SU-DHL-6 (cell line): Measurements from ENCODE around the gene TBC1D1.
A peak's percentile ranks its signal among the peaks of the same experiment; 100 is the strongest.

ENCODE experiments used
- H2AFZ ChIP-seq: fragments of 200-600 bp; sonication (generic); 2 replicates; pipeline ENCODE4 v1.6.1; 2014; ENCODE audit warnings: low read depth, mild to moderate bottlenecking, moderate library complexity, mixed read lengths, antibody characterized with exemption, low read length; ENCODE audit not compliant: severe bottlenecking
- H3F3A ChIP-seq: fragments of 200-600 bp; shearing (Covaris generic); 2 replicates; pipeline ENCODE4 v1.6.0; 2016; ENCODE audit warnings: antibody characterized with exemption, mild to moderate bottlenecking; ENCODE audit not compliant: insufficient read depth
- H3K27ac ChIP-seq: fragments of 200-600 bp; sonication (generic); 2 replicates; pipeline ENCODE4 v1.5.1; 2016; ENCODE audit warnings: low read depth, mild to moderate bottlenecking, low read length, moderate library complexity, mixed read lengths
- H3K27me3 ChIP-seq: fragments of 200-600 bp; sonication (generic), shearing (Covaris generic); 2 replicates; pipeline ENCODE4 v1.6.0; 2014; ENCODE audit warnings: mild to moderate bottlenecking, low read length
- H3K36me3 ChIP-seq: fragments of 200-600 bp; sonication (generic); 2 replicates; pipeline ENCODE4 v1.6.1; 2014; ENCODE audit warnings: mild to moderate bottlenecking, low read length, mixed read lengths
- H3K4me2 ChIP-seq: fragments of 300-600, 200-600 bp; shearing (Covaris generic), sonication (generic); 2 replicates; pipeline ENCODE4 v1.6.0; 2014; ENCODE audit warnings: low read length, low read depth, mild to moderate bottlenecking; ENCODE audit not compliant: poor library complexity, severe bottlenecking
- H3K4me3 ChIP-seq: fragments of 200-600 bp; sonication (generic); 2 replicates; pipeline ENCODE4 v1.5.1; 2014; ENCODE audit warnings: antibody characterized with exemption, low read length, mild to moderate bottlenecking, mixed read lengths; ENCODE audit not compliant: insufficient read depth, poor library complexity, severe bottlenecking
- H3K79me2 ChIP-seq: fragments of 200-600 bp; sonication (generic); 2 replicates; pipeline ENCODE4 v1.6.1; 2014; ENCODE audit warnings: mild to moderate bottlenecking, low read length, moderate library complexity; ENCODE audit not compliant: insufficient read depth
- H3K9ac ChIP-seq: fragments of 200-600 bp; sonication (generic); 2 replicates; pipeline ENCODE4 v1.7.0; 2014; ENCODE audit warnings: mild to moderate bottlenecking, low read length
- H3K9me2 ChIP-seq: fragments of 200-600 bp; sonication (generic); replicated peaks from 2 replicates; pipeline ENCODE4 v1.6.1; 2014; ENCODE audit warnings: low read length; ENCODE audit not compliant: insufficient read depth
- H3K9me3 ChIP-seq: fragments of 200-600 bp; sonication (generic); 2 replicates; pipeline ENCODE4 v1.6.1; 2014; ENCODE audit warnings: low read length, mixed read lengths; ENCODE audit not compliant: insufficient read depth
- H4K20me1 ChIP-seq: fragments of 200-600 bp; sonication (generic); 2 replicates; pipeline ENCODE4 v1.6.1; 2014; ENCODE audit warnings: low read depth, mild to moderate bottlenecking, antibody characterized with exemption, low read length, moderate library complexity, mixed read lengths
- EZH2phosphoT487 ChIP-seq: fragments of 200-600 bp; sonication (generic), shearing (Covaris generic); conservative IDR thresholded peaks from 2 replicates; pipeline ENCODE4 v1.6.1; 2018; ENCODE audit warnings: mild to moderate bottlenecking, antibody characterized with exemption, low read length, moderate library complexity, mixed read lengths
- TF ChIP-seq, protein P1 (sequence below): fragments of 200-600 bp; sonication (generic); IDR thresholded peaks from one replicate; pipeline ENCODE4 v1.5.1; 2017; ENCODE audit warnings: antibody characterized with exemption, mild to moderate bottlenecking, low read length, moderate library complexity; ENCODE audit not compliant: insufficient read depth, poor library complexity, severe bottlenecking

Gene TBC1D1

DNA sequence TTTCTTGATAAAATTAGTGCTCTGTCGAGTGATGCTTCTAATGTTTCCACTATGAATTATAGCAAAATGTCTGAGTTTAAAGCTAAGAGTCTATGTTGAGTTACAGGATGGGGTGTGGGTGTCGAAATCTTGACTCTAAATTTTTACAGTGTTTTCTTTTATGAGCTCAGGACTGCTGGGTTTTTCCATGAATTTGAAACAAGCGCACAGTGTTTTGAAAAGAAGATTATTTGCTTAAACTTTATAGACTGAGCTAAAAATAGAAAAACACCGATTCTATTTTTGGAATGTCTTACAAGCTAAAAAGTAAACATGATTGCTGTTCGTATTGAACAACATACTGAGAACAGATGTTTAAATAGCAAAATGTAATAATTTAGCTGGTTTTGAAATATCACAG, 76.9 kb downstream of the TBC1D1 start:
- Histone ChIP-seq H3K36me3 (no peaks in the 10 kb centered on the region), H3K9me2 (no peaks in the 10 kb centered on the region), H3K4me3 (no peak overlapping the region), H3K27me3 (no peaks in the 10 kb centered on the region), H2AFZ (no peak overlapping the region), H3K9me3 (no peaks in the 10 kb centered on the region), H3K9ac (no peak overlapping the region), H4K20me1 (no peaks in the 10 kb centered on the region), H3K27ac (no peak overlapping the region), H3K4me2 (no peak overlapping the region), H3K79me2 (no peaks in the 10 kb centered on the region), H3F3A (no peaks in the 10 kb centered on the region)
- TF ChIP-seq EZH2phosphoT487 = no peak
- TF ChIP-seq, protein P1, sequence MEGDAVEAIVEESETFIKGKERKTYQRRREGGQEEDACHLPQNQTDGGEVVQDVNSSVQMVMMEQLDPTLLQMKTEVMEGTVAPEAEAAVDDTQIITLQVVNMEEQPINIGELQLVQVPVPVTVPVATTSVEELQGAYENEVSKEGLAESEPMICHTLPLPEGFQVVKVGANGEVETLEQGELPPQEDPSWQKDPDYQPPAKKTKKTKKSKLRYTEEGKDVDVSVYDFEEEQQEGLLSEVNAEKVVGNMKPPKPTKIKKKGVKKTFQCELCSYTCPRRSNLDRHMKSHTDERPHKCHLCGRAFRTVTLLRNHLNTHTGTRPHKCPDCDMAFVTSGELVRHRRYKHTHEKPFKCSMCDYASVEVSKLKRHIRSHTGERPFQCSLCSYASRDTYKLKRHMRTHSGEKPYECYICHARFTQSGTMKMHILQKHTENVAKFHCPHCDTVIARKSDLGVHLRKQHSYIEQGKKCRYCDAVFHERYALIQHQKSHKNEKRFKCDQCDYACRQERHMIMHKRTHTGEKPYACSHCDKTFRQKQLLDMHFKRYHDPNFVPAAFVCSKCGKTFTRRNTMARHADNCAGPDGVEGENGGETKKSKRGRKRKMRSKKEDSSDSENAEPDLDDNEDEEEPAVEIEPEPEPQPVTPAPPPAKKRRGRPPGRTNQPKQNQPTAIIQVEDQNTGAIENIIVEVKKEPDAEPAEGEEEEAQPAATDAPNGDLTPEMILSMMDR = no peak

DNA sequence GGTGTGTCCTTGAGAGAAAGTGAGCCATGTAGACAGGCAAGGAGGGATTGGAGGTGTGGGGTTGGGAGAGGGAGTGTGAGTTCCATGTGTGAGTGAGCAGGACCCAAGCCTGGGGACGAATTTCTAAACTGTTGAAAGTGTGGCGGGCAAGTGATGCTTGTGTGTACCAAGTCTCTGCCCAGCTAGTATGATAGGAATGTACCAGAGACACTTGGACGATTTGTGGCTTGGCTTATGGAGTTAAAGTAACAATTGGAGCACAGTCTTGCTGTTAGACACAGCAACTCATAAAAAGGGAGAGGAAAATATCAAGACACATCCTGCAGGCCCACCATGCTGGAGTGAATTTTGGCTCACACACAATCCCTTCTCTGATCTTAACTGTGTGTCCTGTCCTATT, 77.9 kb downstream of the TBC1D1 start:
- no peaks in the 10 kb centered on the region for H3K9me2 ChIP-seq
- no peak overlapping the region for H3K27ac ChIP-seq

DNA sequence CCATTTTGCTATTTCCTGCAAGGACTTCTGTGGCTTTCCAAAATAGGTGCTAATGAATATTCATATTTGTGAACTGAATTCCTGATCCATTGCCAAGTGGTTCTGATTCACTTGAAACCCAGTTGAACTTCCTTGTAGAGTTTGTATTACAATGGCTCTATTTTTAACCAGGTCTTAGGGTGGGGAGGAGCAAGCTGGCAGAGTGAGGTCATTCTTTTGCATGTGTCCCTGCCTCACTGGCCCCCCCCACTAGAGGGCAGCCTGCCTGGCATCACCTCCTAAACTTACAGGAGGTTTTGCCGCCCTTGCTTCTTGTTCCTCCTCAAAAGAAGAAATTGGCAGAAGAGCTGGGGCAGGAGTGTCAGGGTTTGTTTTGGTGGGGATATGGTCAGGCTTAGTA, 79.8 kb downstream of the TBC1D1 start:
- no peak overlapping the region for H3K4me2 ChIP-seq
- no peak overlapping the region for H3K9ac ChIP-seq

More for the DNA sequence above, 77.9 kb downstream of the TBC1D1 start:
- Histone ChIP-seq H3K9ac (no peak overlapping the region), H3K4me3 (no peak overlapping the region), H3K79me2 (no peaks in the 10 kb centered on the region), H2AFZ (no peak overlapping the region), H3K36me3 (no peaks in the 10 kb centered on the region), H3K9me3 (no peaks in the 10 kb centered on the region), H4K20me1 (no peaks in the 10 kb centered on the region), H3K27me3 (no peaks in the 10 kb centered on the region), H3K4me2 (no peak overlapping the region), H3F3A (no peaks in the 10 kb centered on the region)
- TF ChIP-seq, protein P1 = no peak
- no peak for TF ChIP-seq EZH2phosphoT487

More for the DNA sequence above, 79.8 kb downstream of the TBC1D1 start:
- Histone ChIP-seq H3K27ac (no peak overlapping the region), H2AFZ (no peak overlapping the region), H3F3A (no peaks in the 10 kb centered on the region), H3K4me3 (no peak overlapping the region), H3K9me3 (no peaks in the 10 kb centered on the region), H3K36me3 (no peaks in the 10 kb centered on the region), H4K20me1 (no peaks in the 10 kb centered on the region), H3K27me3 (no peaks in the 10 kb centered on the region), H3K9me2 (no peaks in the 10 kb centered on the region), H3K79me2 (no peaks in the 10 kb centered on the region)
- TF ChIP-seq, protein P1 = peak; percentile 91
- TF ChIP-seq EZH2phosphoT487 = no peak
